Measurements from ENCODE around the gene C5orf63.

Gene C5orf63

GRCh38 chr5:127053049-127053448, 20.3 kb downstream of the C5orf63 start:
- no peak for DNase-seq (ENCODE audit: low read depth)
- no peak overlapping the region for H3K4me3 ChIP-seq (ENCODE audit: low read length)
- no peak for TF ChIP-seq CTCF (IDR thresholded peaks at IDR 0.05; ENCODE audit: insufficient read depth, low read depth, low read length, missing control alignments)

GRCh38 chr5:127051591-127051990, 21.7 kb downstream of the C5orf63 start:
- no peak for TF ChIP-seq CTCF (IDR thresholded peaks at IDR 0.05; ENCODE audit: insufficient read depth, low read depth, low read length, missing control alignments)
- H3K4me3 ChIP-seq (ENCODE audit: low read length), result no peak overlapping the region
- DNase-seq (ENCODE audit: low read depth), result peak; percentile 67

- TF ChIP-seq CTCF (IDR thresholded peaks at IDR 0.05; ENCODE audit: insufficient read depth, low read depth, low read length, missing control alignments), result no peak
- no peak overlapping the region for H3K4me3 ChIP-seq (ENCODE audit: low read length)
- DNase-seq (ENCODE audit: low read depth), result no peak
Observed at GRCh38 chr5:127046343-127047072, 26.8 kb downstream of the C5orf63 start.

- TF ChIP-seq CTCF (IDR thresholded peaks at IDR 0.05; ENCODE audit: insufficient read depth, low read depth, low read length, missing control alignments), result no peak
- no peak overlapping the region for H3K4me3 ChIP-seq (ENCODE audit: low read length)
- no peak for DNase-seq (ENCODE audit: low read depth)
Observed at GRCh38 chr5:127042593-127042992, 30.7 kb downstream of the C5orf63 start.

GRCh38 chr5:127041571-127041970, 31.7 kb downstream of the C5orf63 start:
- no peak overlapping the region for H3K4me3 ChIP-seq (ENCODE audit: low read length)
- DNase-seq (ENCODE audit: low read depth), result peak; percentile 48
- no peak for TF ChIP-seq CTCF (IDR thresholded peaks at IDR 0.05; ENCODE audit: insufficient read depth, low read depth, low read length, missing control alignments)

GRCh38 chr5:127040796-127041520, 32.3 kb downstream of the C5orf63 start:
- no peak for TF ChIP-seq CTCF (IDR thresholded peaks at IDR 0.05; ENCODE audit: insufficient read depth, low read depth, low read length, missing control alignments)
- DNase-seq (ENCODE audit: low read depth), result peak; percentile 89
- peak overlapping the region; percentile 4 for H3K4me3 ChIP-seq (ENCODE audit: low read length)
